DND-41 (cell line): ENCODE results near the gene SEMA6A.

Experiments used
- ATAC-seq: fragments of 200-7000 bp; cut with Tn5 transposase; 3 replicates; pipeline ENCODE4 v1.9.1; 2021; ENCODE audit warnings: low read depth; ENCODE audit not compliant: insufficient read depth
- DNase-seq: peaks from one replicate; pipeline ENCODE4 v3.0.0-alpha.2; 2020
- H2AFZ ChIP-seq: 2 replicates; pipeline ENCODE4 v1.6.0; 2012; ENCODE audit warnings: low read depth, low read length
- H3K27ac ChIP-seq: 2 replicates; pipeline ENCODE4 v1.5.1; 2012; ENCODE audit warnings: low read length, inconsistent platforms
- H3K27me3 ChIP-seq: fragments of 200-600 bp; sonication (generic); 2 replicates; pipeline ENCODE4 v1.6.0; 2012; ENCODE audit warnings: low read length, mild to moderate bottlenecking, inconsistent platforms; ENCODE audit not compliant: insufficient read depth, poor library complexity
- H3K36me3 ChIP-seq: 2 replicates; pipeline ENCODE4 v1.5.1; 2012; ENCODE audit warnings: low read length, inconsistent platforms; ENCODE audit not compliant: insufficient read depth
- H3K4me1 ChIP-seq: 2 replicates; pipeline ENCODE4 v1.5.1; 2012; ENCODE audit warnings: mild to moderate bottlenecking, low read length; ENCODE audit not compliant: insufficient read depth
- H3K4me2 ChIP-seq: 2 replicates; pipeline ENCODE4 v1.6.0; 2012; ENCODE audit warnings: mild to moderate bottlenecking, moderate library complexity, low read length, inconsistent platforms; ENCODE audit not compliant: insufficient read depth
- H3K4me3 ChIP-seq, 2 experiments: fragments of 200-600 bp in 1 of 2; shearing (Covaris generic) in 1 of 2; 2 replicates each; pipeline ENCODE4 v1.5.1; 2012 to 2016; ENCODE audit warnings: inconsistent platforms in 2 of 2, low read length in 2 of 2, mild to moderate bottlenecking in 2 of 2, low read depth in 1 of 2, moderate library complexity in 1 of 2
- H3K79me2 ChIP-seq: 2 replicates; pipeline ENCODE4 v1.6.0; 2012; ENCODE audit warnings: low read length, inconsistent platforms; ENCODE audit not compliant: insufficient read depth
- H3K9ac ChIP-seq: 2 replicates; pipeline ENCODE4 v1.6.0; 2012; ENCODE audit warnings: low read depth, mild to moderate bottlenecking, inconsistent platforms, low read length, moderate library complexity
- H3K9me3 ChIP-seq: 2 replicates; pipeline ENCODE4 v1.5.1; 2012; ENCODE audit warnings: low read length, moderate library complexity, mild to moderate bottlenecking, inconsistent platforms; ENCODE audit not compliant: insufficient read depth, severe bottlenecking
- H4K20me1 ChIP-seq: 2 replicates; pipeline ENCODE4 v1.6.0; 2012; ENCODE audit warnings: low read length; ENCODE audit not compliant: insufficient read depth
- CTCF ChIP-seq: IDR thresholded peaks from 2 replicates; pipeline ENCODE4 v1.5.1; 2012; ENCODE audit warnings: borderline replicate concordance, low read length, moderate library complexity, mild to moderate bottlenecking; ENCODE audit not compliant: poor library complexity, severe bottlenecking; ENCODE audit errors: extremely low read depth
- EZH2 ChIP-seq: IDR thresholded peaks from 3 replicates; pipeline ENCODE4 v1.6.1; 2012; ENCODE audit warnings: borderline replicate concordance, low read depth, mild to moderate bottlenecking, moderate library complexity, low read length, inconsistent platforms; ENCODE audit not compliant: severe bottlenecking

Gene SEMA6A

GRCh38 chr5:116507941-116508655 lies 66.5 kb downstream of the SEMA6A start:
- H3K9ac ChIP-seq = no peak overlapping the region
- H3K27ac ChIP-seq = no peak overlapping the region
- ATAC-seq (no peak), DNase-seq (no peak)
- H3K27me3 ChIP-seq = no peaks in the 10 kb centered on the region
- TF ChIP-seq EZH2 = no peak
- no peak for TF ChIP-seq CTCF
- no peaks in the 10 kb centered on the region for H3K9me3 ChIP-seq
- H4K20me1 ChIP-seq = no peaks in the 10 kb centered on the region
- H3K36me3 ChIP-seq = no peaks in the 10 kb centered on the region
- H3K4me1 ChIP-seq = no peaks in the 10 kb centered on the region
- H3K4me2 ChIP-seq = no peak overlapping the region
- no peak overlapping the region for H2AFZ ChIP-seq
- H3K79me2 ChIP-seq = no peaks in the 10 kb centered on the region
- H3K4me3 ChIP-seq = no peak overlapping the region

GRCh38 chr5:116507051-116507537 lies 67.5 kb downstream of the SEMA6A start:
- Histone ChIP-seq H3K4me1 (no peaks in the 10 kb centered on the region), H3K4me2 (no peak overlapping the region), H3K36me3 (no peaks in the 10 kb centered on the region), H3K9me3 (no peaks in the 10 kb centered on the region), H3K4me3 (no peak overlapping the region), H3K27me3 (no peaks in the 10 kb centered on the region), H4K20me1 (no peaks in the 10 kb centered on the region), H2AFZ (no peak overlapping the region), H3K79me2 (no peaks in the 10 kb centered on the region), H3K9ac (no peak overlapping the region), H3K27ac (no peak overlapping the region)
- ATAC-seq = no peak
- no peak for DNase-seq
- TF ChIP-seq CTCF (no peak), EZH2 (no peak)

GRCh38 chr5:116506488-116506887 lies 68.1 kb downstream of the SEMA6A start:
- H4K20me1 ChIP-seq = no peaks in the 10 kb centered on the region
- H3K9me3 ChIP-seq = no peaks in the 10 kb centered on the region
- H3K4me1 ChIP-seq = no peaks in the 10 kb centered on the region
- H3K9ac ChIP-seq = no peak overlapping the region
- no peak overlapping the region for H3K27ac ChIP-seq
- H2AFZ ChIP-seq = no peak overlapping the region
- H3K4me3 ChIP-seq = no peak overlapping the region
- H3K36me3 ChIP-seq = no peaks in the 10 kb centered on the region
- ATAC-seq (no peak), DNase-seq (no peak)
- no peaks in the 10 kb centered on the region for H3K79me2 ChIP-seq
- H3K4me2 ChIP-seq = no peak overlapping the region
- no peaks in the 10 kb centered on the region for H3K27me3 ChIP-seq
- TF ChIP-seq EZH2 = no peak
- no peak for TF ChIP-seq CTCF
